ENCODE results near the gene CUX1.

- no peak for TF ChIP-seq TAF1 (IDR thresholded peaks at IDR 0.05; ENCODE audit: low read depth)
- TF ChIP-seq NFIC (IDR thresholded peaks at IDR 0.05), result no peak
- TF ChIP-seq USF1 (IDR thresholded peaks at IDR 0.05), result no peak
- TF ChIP-seq TCF12 (IDR thresholded peaks at IDR 0.05; ENCODE audit: low read depth), result no peak
- TF ChIP-seq EGR1 (IDR thresholded peaks at IDR 0.05), result no peak
- no peak for TF ChIP-seq EP300 (IDR thresholded peaks at IDR 0.05; ENCODE audit: borderline replicate concordance)
- TF ChIP-seq CEBPB (IDR thresholded peaks at IDR 0.05), result no peak
- no peak for TF ChIP-seq FOXM1 (IDR thresholded peaks at IDR 0.05; ENCODE audit: borderline replicate concordance, low read depth)
- no peak for TF ChIP-seq REST (IDR thresholded peaks at IDR 0.05; ENCODE audit: low read depth)
- no peak for TF ChIP-seq RAD21 (IDR thresholded peaks at IDR 0.05; ENCODE audit: low read depth)
Measured at GRCh38 chr7:102173669-102174068, 356.2 kb downstream of the CUX1 start.
